ENCODE measurements around the gene MAPRE2.
A peak's percentile ranks its signal among the peaks of the same experiment; 100 is the strongest.
"Not testable (repeated sequence)": the region's sequence is repeated elsewhere in the genome, so short reads cannot be mapped to it uniquely, and the experiment has no call there.

The MAPRE2 gene

GRCh38 chr18:35106013-35106844, 65.0 kb downstream of the MAPRE2 start:
- no peak overlapping the region for H3K4me3 ChIP-seq (replicated peaks; ENCODE audit: low read depth, low read length)
- TF ChIP-seq CTCF (IDR thresholded peaks at IDR 0.05; ENCODE audit: low read length, missing control alignments) = no peak
- no peak for DNase-seq (ENCODE audit: low read depth)

- H3K4me3 ChIP-seq (replicated peaks; ENCODE audit: low read depth, low read length) = no peak overlapping the region
- TF ChIP-seq CTCF (IDR thresholded peaks at IDR 0.05; ENCODE audit: low read length, missing control alignments) = no peak
- DNase-seq (ENCODE audit: low read depth) = no peak
Observed at GRCh38 chr18:35106845-35107148, 65.6 kb downstream of the MAPRE2 start.

- DNase-seq (ENCODE audit: low read depth) = no peak
- no peak overlapping the region for H3K4me3 ChIP-seq (replicated peaks; ENCODE audit: low read depth, low read length)
- TF ChIP-seq CTCF (IDR thresholded peaks at IDR 0.05; ENCODE audit: low read length, missing control alignments) = no peak
Observed at GRCh38 chr18:35107216-35107615, 66.0 kb downstream of the MAPRE2 start.

- DNase-seq (ENCODE audit: low read depth); H3K4me3 ChIP-seq (replicated peaks; ENCODE audit: low read depth, low read length): not testable (repeated sequence)
Observed at GRCh38 chr18:35108088-35108487, 66.9 kb downstream of the MAPRE2 start.

- TF ChIP-seq CTCF (IDR thresholded peaks at IDR 0.05; ENCODE audit: low read length, missing control alignments) = no peak
- DNase-seq (ENCODE audit: low read depth) = no peak
- no peak overlapping the region for H3K4me3 ChIP-seq (replicated peaks; ENCODE audit: low read depth, low read length)
Observed at GRCh38 chr18:35110059-35110458, 68.8 kb downstream of the MAPRE2 start.

GRCh38 chr18:35110554-35111485, 69.6 kb downstream of the MAPRE2 start:
- DNase-seq (ENCODE audit: low read depth) = peak; percentile 62
- TF ChIP-seq CTCF (IDR thresholded peaks at IDR 0.05; ENCODE audit: low read length, missing control alignments) = no peak
- H3K4me3 ChIP-seq (replicated peaks; ENCODE audit: low read depth, low read length) = no peak overlapping the region

- DNase-seq (ENCODE audit: low read depth) = no peak
- no peak overlapping the region for H3K4me3 ChIP-seq (replicated peaks; ENCODE audit: low read depth, low read length)
- TF ChIP-seq CTCF (IDR thresholded peaks at IDR 0.05; ENCODE audit: low read length, missing control alignments) = no peak
Observed at GRCh38 chr18:35112696-35113095, 71.5 kb downstream of the MAPRE2 start.
